Osteocyte (in vitro differentiated cells): ENCODE data around the gene EPS15. TPM values are rescaled to one million over a fixed set of nuclear protein-coding genes. Genes with fewer than 3 reads are reported as not detected.

Source experiments
- DNase-seq: peaks from one replicate; pipeline ENCODE4 v3.0.0; 2021; ENCODE audit warnings: mixed read lengths; ENCODE audit not compliant: unreplicated experiment; ENCODE audit errors: extremely low spot score
- H3K27ac Mint-ChIP-seq: one replicate; pipeline ENCODE4 v1.8.0; 2021; ENCODE audit warnings: mild to moderate bottlenecking, mixed read lengths; ENCODE audit not compliant: unreplicated experiment
- H3K27me3 Mint-ChIP-seq: one replicate; pipeline ENCODE4 v1.8.0; 2021; ENCODE audit warnings: mixed read lengths; ENCODE audit not compliant: unreplicated experiment
- H3K36me3 Mint-ChIP-seq: one replicate; pipeline ENCODE4 v1.8.0; 2021; ENCODE audit warnings: mixed read lengths; ENCODE audit not compliant: unreplicated experiment
- H3K4me1 Mint-ChIP-seq: one replicate; pipeline ENCODE4 v1.8.0; 2021; ENCODE audit warnings: mixed read lengths; ENCODE audit not compliant: unreplicated experiment
- H3K4me3 Mint-ChIP-seq: one replicate; pipeline ENCODE4 v1.8.0; 2021; ENCODE audit warnings: mild to moderate bottlenecking, moderate library complexity, mixed read lengths; ENCODE audit not compliant: unreplicated experiment
- H3K9me3 Mint-ChIP-seq: one replicate; pipeline ENCODE4 v1.8.0; 2021; ENCODE audit warnings: mixed read lengths; ENCODE audit not compliant: unreplicated experiment
- CTCF ChIP-seq: fragments of 200-600 bp; sonication (generic); IDR thresholded peaks from 2 replicates; pipeline ENCODE4 v1.5.0; 2021; ENCODE audit warnings: antibody characterized with exemption, mild to moderate bottlenecking, moderate library complexity
- total RNA-seq: library from RNA; stranded (reverse); gene quantifications from 2 replicates; pipeline ENCODE4 v1.2.1, GENCODE V29; 2021

EPS15 gene
- total RNA-seq, 1 donor from 2014 or later, result 62.4 TPM

GRCh38 chr1:51341876-51342496, 177.1 kb downstream of the EPS15 start:
- no peaks in the 10 kb centered on the region for H3K9me3 Mint-ChIP-seq
- H3K27me3 Mint-ChIP-seq, result peaks cover 7% of the 10 kb centered on the region
- no peak overlapping the region for H3K27ac Mint-ChIP-seq
- no peak overlapping the region for H3K4me3 Mint-ChIP-seq
- peaks cover 2% of the 10 kb centered on the region for H3K4me1 Mint-ChIP-seq
- no peaks in the 10 kb centered on the region for H3K36me3 Mint-ChIP-seq
- DNase-seq, result peak; percentile 44
- TF ChIP-seq CTCF, result no peak

GRCh38 chr1:51340380-51340779, 178.7 kb downstream of the EPS15 start:
- TF ChIP-seq CTCF, result no peak
- H3K36me3 Mint-ChIP-seq, result no peaks in the 10 kb centered on the region

GRCh38 chr1:51336711-51337110, 182.4 kb downstream of the EPS15 start:
- peaks cover 2% of the 10 kb centered on the region for H3K4me1 Mint-ChIP-seq
- no peaks in the 10 kb centered on the region for H3K27me3 Mint-ChIP-seq
- H3K9me3 Mint-ChIP-seq, result no peaks in the 10 kb centered on the region
- no peak for TF ChIP-seq CTCF
- no peaks in the 10 kb centered on the region for H3K36me3 Mint-ChIP-seq
- no peak overlapping the region for H3K4me3 Mint-ChIP-seq
- DNase-seq, result no peak
- no peak overlapping the region for H3K27ac Mint-ChIP-seq

More at GRCh38 chr1:51340380-51340779, 178.7 kb downstream of the EPS15 start:
- DNase-seq, result no peak
- Mint-ChIP-seq H3K27ac (no peak overlapping the region), H3K4me3 (no peak overlapping the region), H3K4me1 (peaks cover 2% of the 10 kb centered on the region), H3K9me3 (no peaks in the 10 kb centered on the region), H3K27me3 (peaks cover 7% of the 10 kb centered on the region)

GRCh38 chr1:51336004-51336403, 183.1 kb downstream of the EPS15 start:
- Mint-ChIP-seq H3K9me3 (no peaks in the 10 kb centered on the region), H3K36me3 (no peaks in the 10 kb centered on the region), H3K4me1 (peaks cover 9% of the 10 kb centered on the region), H3K27ac (no peak overlapping the region), H3K27me3 (no peaks in the 10 kb centered on the region), H3K4me3 (no peak overlapping the region)
- no peak for TF ChIP-seq CTCF
- DNase-seq, result no peak

GRCh38 chr1:51331206-51332100, 187.6 kb downstream of the EPS15 start:
- no peaks in the 10 kb centered on the region for H3K27me3 Mint-ChIP-seq
- no peak for DNase-seq
- peaks cover 21% of the 10 kb centered on the region for H3K4me1 Mint-ChIP-seq
- no peaks in the 10 kb centered on the region for H3K36me3 Mint-ChIP-seq
- H3K9me3 Mint-ChIP-seq, result no peaks in the 10 kb centered on the region
- peak overlapping the region; percentile 77 for H3K4me3 Mint-ChIP-seq
- no peak for TF ChIP-seq CTCF
- H3K27ac Mint-ChIP-seq, result peak overlapping the region; percentile 78
